HG03135 (cell line): ENCODE measurements around the gene FDXR.

ENCODE experiments used
- ATAC-seq: cut with Tn5 transposase; IDR thresholded peaks from one replicate; pipeline ENCODE4 v1.9.1; 2021; ENCODE audit warnings: mild to moderate bottlenecking, moderate library complexity; ENCODE audit not compliant: unreplicated experiment

The FDXR gene

GRCh38 chr17:74815550-74816370 lies 57.0 kb downstream of the FDXR start:
- ATAC-seq, result no peak

DNA sequence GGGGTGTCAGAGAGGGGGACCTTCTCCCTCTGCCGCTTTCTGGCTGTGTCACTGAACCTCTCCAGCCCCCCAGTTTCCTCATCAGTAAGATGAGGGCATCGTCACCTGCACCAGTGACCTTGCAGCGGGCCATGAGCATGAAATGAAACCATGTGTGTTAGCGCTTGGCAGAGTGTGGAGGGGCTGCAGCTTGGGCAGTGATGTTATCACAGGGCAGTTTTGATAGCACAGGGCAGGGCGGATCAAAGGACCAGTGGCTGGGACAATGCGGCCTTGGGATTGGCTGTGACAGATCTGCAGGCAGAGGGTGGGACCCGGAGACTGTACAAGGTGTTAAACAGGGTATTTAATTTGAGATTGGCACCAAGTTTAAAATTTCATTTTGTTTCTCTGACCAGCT lies 57.7 kb downstream of the FDXR start:
- no peak for ATAC-seq

GRCh38 chr17:74814453-74814852 lies 58.3 kb downstream of the FDXR start:
- no peak for ATAC-seq
